ENCODE results near the gene ARVCF. TPM values are rescaled to one million over a fixed set of nuclear protein-coding genes. Genes with fewer than 3 reads are reported as not detected.

ARVCF gene
- total and polyA plus RNA-seq, 12 donors = 22.2 to 58.9 (median 32.1) TPM

DNA sequence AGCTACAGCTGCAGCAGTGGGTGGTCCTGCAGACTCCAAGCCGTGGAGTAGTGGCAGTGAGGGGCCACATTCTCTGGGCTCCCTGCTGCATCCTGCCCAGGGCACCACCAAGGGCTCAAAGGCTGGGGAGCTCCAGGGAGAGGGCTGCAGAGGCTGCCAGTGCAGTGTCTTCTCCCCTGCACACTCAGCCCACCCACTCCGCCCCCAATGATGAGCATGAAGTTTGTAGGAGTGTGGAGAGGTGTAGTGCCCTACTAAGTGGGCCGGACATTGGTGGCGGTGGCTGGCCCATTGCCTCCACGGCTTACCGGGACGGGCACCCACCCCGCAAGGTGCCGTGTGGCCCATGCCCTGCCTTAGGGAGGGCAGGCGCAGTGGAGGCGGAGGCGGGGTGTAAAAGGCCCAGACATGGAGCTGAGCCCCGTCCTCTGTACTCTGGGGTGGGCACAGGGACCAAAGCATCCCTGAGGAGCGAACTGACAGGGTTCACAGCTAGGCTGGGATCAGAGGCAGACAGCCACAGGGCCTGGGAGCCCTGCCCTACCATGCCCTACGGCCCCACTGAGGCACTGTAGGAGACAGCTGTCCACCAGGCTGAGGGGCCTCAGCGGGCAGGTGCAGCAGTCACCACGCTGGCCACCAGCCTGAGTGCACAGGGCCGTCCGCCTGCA lies 18.9 kb downstream of the ARVCF start:
- H3K27ac ChIP-seq = no peak overlapping the region
- H3K4me1 ChIP-seq = peaks cover 18 to 60% (median 40%) of the 10 kb centered on the region in 9 donors
- ATAC-seq (no peak), DNase-seq (peak in 1 of 2 donors; percentile 10)
- WGBS, 2 donors = 91 to 93% methylated on average over 19 of the region's 19 CpGs
- no peaks in the 10 kb centered on the region for H3K36me3 ChIP-seq
- TF ChIP-seq, protein P1, sequence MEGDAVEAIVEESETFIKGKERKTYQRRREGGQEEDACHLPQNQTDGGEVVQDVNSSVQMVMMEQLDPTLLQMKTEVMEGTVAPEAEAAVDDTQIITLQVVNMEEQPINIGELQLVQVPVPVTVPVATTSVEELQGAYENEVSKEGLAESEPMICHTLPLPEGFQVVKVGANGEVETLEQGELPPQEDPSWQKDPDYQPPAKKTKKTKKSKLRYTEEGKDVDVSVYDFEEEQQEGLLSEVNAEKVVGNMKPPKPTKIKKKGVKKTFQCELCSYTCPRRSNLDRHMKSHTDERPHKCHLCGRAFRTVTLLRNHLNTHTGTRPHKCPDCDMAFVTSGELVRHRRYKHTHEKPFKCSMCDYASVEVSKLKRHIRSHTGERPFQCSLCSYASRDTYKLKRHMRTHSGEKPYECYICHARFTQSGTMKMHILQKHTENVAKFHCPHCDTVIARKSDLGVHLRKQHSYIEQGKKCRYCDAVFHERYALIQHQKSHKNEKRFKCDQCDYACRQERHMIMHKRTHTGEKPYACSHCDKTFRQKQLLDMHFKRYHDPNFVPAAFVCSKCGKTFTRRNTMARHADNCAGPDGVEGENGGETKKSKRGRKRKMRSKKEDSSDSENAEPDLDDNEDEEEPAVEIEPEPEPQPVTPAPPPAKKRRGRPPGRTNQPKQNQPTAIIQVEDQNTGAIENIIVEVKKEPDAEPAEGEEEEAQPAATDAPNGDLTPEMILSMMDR (IDR thresholded peaks at IDR 0.05) = no peak
- intact Hi-C loops (cut with DNase I) = no loop called here
- H3K9me3 ChIP-seq = peaks cover 0 to 3% (median 0%) of the 10 kb centered on the region in 11 donors
- H3K27me3 ChIP-seq = no peaks in the 10 kb centered on the region
- H3K4me3 ChIP-seq = no peak overlapping the region

DNA sequence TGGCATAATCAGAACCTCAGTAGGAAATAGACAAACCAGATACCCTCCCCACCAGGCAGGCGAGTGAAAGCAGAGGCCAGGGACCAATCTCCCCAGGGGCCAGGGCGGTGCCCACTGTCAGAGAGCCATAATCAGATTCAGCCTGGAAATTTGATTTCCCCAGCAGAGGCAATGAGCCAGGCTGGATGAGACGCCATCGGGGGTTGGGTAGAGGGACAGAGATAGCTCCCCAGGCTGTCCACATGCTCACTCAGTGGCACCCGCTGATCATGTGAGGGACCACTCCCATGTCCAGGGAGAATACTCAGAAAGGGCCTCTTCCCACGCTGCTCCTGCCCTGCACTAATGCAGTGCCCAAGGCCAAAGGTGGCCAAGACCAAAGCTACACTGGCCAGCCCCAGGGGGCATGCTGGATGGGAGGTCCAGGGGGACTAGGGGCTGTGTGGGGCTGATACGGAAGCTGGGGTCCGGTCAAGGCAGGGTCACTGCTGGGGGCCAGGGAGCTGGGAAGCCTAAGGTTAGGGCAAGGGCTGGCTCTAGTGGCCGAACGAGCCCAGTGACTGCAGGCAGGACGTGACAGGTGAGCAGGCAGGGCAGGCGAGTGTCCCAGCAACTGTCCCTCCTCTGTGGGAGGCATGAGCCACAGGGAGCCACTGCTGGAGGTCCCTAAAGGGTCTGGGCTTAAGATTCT lies 19.8 kb downstream of the ARVCF start:
- Histone ChIP-seq H3K36me3 (no peaks in the 10 kb centered on the region), H3K27ac (no peak overlapping the region), H3K27me3 (no peaks in the 10 kb centered on the region), H3K9me3 (no peaks in the 10 kb centered on the region), H3K4me1 (peaks cover 18 to 59% (median 44%) of the 10 kb centered on the region in 9 donors), H3K4me3 (no peak overlapping the region)
- no peak for ATAC-seq
- peak in 1 of 2 donors; percentile 11 for DNase-seq
- TF ChIP-seq, protein P1 (IDR thresholded peaks at IDR 0.05) = no peak
- intact Hi-C loops (cut with DNase I) = no loop called here
- WGBS, 2 donors = 84 to 86% methylated on average over 12 of the region's 12 CpGs

DNA sequence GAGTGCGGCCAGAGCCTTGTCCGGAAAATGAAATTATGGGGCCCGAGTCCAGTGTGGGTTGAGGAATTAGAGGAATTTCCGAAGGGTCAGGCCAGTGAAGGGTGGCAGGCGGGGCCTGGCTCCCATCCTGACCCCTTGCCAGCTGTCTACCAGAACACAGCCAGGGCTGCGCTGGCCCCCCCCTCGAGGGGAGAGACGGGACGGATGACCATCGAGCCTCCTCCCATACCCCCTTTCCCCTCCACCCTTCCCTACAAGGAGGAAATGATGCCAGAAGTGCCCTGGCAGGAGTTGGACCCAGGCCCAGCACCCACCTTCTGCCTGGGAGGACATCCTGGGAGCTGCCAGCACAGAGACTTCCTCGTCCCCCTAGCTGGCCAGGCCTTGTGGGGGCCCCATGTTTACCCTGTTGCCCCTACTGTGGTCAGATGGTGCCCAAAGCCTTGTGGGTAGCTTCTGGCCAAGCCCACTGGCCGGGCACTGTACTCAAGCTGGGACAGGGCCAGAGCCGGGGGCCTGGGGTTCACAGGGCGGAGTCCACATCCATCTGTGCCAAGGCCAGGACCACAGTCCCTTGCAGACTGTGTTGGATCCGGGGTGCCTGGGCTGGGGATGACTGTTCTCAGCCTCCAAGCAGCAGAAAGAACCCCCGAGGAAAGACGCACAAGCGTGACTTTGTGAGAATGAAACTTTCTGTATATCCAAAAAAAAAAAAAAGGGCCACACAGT lies 20.8 kb downstream of the ARVCF start:
- Histone ChIP-seq H3K27ac (peak overlapping the region in 4 of 10 donors; percentile 8 to 31 (median 18)), H3K36me3 (no peaks in the 10 kb centered on the region), H3K27me3 (no peaks in the 10 kb centered on the region), H3K4me3 (no peak overlapping the region), H3K4me1 (peaks cover 21 to 62% (median 49%) of the 10 kb centered on the region in 9 donors), H3K9me3 (no peaks in the 10 kb centered on the region)
- TF ChIP-seq, protein P1 (IDR thresholded peaks at IDR 0.05) = no peak
- DNase-seq (peak in 1 of 2 donors; percentile 25), ATAC-seq (peak in 2 of 8 donors; percentile 2 to 38)
- intact Hi-C loops (cut with DNase I) = no loop called here
- WGBS, 2 donors = 65 to 71% methylated on average over 18 of the region's 18 CpGs

DNA sequence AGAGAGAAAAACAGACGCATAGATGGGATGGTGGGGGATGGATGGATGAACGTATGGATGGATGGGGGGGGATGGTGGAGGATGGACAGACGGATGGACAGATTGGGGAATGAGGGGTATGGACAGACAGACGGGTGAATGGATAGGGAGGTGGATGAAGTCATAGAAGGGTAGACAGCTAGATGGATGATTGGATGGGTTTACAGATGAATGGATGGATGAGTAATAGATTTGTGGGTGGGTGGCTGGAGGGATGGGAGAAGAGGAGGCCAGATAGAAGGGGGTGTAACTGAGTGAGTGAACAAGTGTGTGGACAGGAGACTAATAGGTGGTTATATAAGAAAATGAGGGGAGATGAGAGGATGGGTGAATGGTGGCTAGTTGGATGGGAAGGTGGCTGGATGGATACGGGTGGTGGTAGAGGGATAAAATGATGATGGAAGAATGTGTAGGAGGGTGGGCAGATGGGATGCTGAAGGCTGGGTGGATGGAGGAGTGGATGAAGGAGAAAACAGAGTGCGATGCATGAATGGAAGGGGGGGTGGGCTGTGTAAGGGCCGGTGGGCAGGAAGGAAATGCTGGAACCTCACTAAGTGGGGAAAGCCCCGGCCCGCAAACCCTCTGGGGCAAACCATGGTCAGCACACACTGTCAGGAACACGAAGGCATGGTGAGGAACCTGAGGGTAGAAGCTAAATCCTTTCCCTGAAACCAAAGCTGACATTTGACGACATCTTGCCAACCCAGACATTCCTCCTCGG lies 21.6 kb downstream of the ARVCF start:
- Histone ChIP-seq H3K4me3 (no peak overlapping the region), H3K36me3 (no peaks in the 10 kb centered on the region), H3K27ac (peak overlapping the region in 2 of 10 donors; percentile 8 to 27), H3K9me3 (no peaks in the 10 kb centered on the region), H3K27me3 (no peaks in the 10 kb centered on the region), H3K4me1 (peaks cover 21 to 61% (median 46%) of the 10 kb centered on the region in 9 donors)
- no peak for DNase-seq
- no peak for ATAC-seq
- 81 to 82% methylated on average over 12 of the region's 12 CpGs for WGBS, 2 donors
- intact Hi-C loops (cut with DNase I) = no loop called here
- TF ChIP-seq, protein P1 (IDR thresholded peaks at IDR 0.05) = no peak

Measured in heart right ventricle (tissue), 16 donors.